PFSK-1 (cell line): ENCODE measurements around the gene CASK.

Experiments
- FOXP2 ChIP-seq: optimal IDR thresholded peaks from 2 replicates; pipeline ENCODE3; 2011; ENCODE audit warnings: borderline replicate concordance, control low read depth, inconsistent platforms; ENCODE audit not compliant: insufficient read depth; ENCODE audit errors: extremely low read length, extremely low read depth
- POLR2AphosphoS5 ChIP-seq: IDR thresholded peaks from 2 replicates; pipeline ENCODE4 v1.6.1; 2012; ENCODE audit warnings: low read depth, mild to moderate bottlenecking, control low read depth, low read length, moderate library complexity
- SIN3A ChIP-seq: IDR thresholded peaks from 2 replicates; pipeline ENCODE4 v1.6.1; 2012; ENCODE audit warnings: mild to moderate bottlenecking, low read length, moderate library complexity, borderline replicate concordance; ENCODE audit not compliant: insufficient read depth
- TAF1 ChIP-seq: IDR thresholded peaks from 2 replicates; pipeline ENCODE4 v1.6.1; 2012; ENCODE audit warnings: low read length, control low read depth, borderline replicate concordance; ENCODE audit not compliant: insufficient read depth
- TF ChIP-seq, protein P1 (sequence below), 2 experiments: IDR thresholded peaks; 2 replicates each; pipeline versions ENCODE4 v1.6.1 to v1.8.0; 2011 to 2012; ENCODE audit warnings: low read depth in 2 of 2, low read length in 2 of 2, control low read depth in 1 of 2, inconsistent platforms in 1 of 2, mild to moderate bottlenecking in 1 of 2, moderate library complexity in 1 of 2; ENCODE audit not compliant: insufficient read depth in 1 of 2

Gene CASK

DNA sequence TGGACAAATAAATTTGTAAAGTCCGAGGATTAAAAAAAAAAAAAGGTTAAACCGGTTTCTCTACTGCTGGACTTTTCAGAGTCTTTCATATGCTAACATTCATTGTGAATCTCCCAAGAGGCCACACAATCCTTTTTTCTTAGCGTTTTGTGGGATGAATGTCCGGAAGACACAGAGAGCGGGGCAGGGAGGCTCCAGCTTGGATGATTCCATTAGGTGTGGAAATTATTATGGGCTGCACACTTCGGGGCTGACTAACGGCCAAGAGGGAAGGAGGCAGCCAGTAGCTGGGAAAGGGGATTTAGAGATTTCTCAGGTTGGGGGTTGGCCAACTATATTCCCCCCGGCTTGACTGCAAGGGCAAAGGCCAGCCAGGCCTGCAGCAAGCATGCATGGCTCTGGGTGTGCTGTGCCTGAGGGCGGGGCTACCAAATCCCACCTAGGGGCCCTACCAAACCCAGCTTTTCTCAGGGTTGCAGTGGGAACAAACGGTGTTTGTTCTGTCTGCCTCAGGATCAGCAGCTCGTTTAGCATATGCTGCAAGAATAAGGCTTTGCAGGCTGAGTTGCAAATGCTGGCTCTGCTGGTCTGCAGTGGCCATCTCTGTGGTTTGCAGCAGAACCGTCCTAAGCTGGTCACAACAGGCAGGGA lies 447.6 kb downstream of the CASK start:
- no peak for TF ChIP-seq TAF1
- TF ChIP-seq, protein P1, sequence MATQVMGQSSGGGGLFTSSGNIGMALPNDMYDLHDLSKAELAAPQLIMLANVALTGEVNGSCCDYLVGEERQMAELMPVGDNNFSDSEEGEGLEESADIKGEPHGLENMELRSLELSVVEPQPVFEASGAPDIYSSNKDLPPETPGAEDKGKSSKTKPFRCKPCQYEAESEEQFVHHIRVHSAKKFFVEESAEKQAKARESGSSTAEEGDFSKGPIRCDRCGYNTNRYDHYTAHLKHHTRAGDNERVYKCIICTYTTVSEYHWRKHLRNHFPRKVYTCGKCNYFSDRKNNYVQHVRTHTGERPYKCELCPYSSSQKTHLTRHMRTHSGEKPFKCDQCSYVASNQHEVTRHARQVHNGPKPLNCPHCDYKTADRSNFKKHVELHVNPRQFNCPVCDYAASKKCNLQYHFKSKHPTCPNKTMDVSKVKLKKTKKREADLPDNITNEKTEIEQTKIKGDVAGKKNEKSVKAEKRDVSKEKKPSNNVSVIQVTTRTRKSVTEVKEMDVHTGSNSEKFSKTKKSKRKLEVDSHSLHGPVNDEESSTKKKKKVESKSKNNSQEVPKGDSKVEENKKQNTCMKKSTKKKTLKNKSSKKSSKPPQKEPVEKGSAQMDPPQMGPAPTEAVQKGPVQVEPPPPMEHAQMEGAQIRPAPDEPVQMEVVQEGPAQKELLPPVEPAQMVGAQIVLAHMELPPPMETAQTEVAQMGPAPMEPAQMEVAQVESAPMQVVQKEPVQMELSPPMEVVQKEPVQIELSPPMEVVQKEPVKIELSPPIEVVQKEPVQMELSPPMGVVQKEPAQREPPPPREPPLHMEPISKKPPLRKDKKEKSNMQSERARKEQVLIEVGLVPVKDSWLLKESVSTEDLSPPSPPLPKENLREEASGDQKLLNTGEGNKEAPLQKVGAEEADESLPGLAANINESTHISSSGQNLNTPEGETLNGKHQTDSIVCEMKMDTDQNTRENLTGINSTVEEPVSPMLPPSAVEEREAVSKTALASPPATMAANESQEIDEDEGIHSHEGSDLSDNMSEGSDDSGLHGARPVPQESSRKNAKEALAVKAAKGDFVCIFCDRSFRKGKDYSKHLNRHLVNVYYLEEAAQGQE (IDR thresholded peaks at IDR 0.05; ENCODE audit: insufficient read depth in 1 of 2, low read depth in 2 of 2, low read length in 2 of 2), result no peak
- no peak for TF ChIP-seq POLR2AphosphoS5
- no peak for TF ChIP-seq FOXP2
- TF ChIP-seq SIN3A, result no peak

DNA sequence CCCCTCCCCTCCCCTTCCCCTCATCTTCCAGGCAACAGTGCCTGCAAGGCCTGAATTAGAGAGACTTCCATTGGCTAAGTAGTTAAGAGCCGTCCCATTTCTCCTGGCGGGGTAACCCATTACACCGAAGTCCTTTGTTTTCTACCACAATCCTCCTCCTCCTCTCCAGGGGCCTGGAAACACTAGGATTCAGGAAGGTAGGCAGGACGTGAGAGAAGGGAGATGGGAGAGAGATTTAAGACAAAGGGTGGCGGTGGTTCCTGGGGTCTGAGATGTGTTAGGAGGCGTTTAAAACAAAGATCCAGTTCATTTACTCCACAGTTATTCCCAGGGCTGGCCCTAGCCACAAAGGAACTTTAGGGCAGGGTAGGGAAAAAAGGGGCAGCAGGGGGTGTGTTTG lies 448.2 kb downstream of the CASK start:
- no peak for TF ChIP-seq POLR2AphosphoS5
- TF ChIP-seq, protein P1 (IDR thresholded peaks at IDR 0.05; ENCODE audit: insufficient read depth in 1 of 2, low read depth in 2 of 2, low read length in 2 of 2), result no peak
- TF ChIP-seq SIN3A, result no peak
- TF ChIP-seq TAF1, result no peak
- no peak for TF ChIP-seq FOXP2

DNA sequence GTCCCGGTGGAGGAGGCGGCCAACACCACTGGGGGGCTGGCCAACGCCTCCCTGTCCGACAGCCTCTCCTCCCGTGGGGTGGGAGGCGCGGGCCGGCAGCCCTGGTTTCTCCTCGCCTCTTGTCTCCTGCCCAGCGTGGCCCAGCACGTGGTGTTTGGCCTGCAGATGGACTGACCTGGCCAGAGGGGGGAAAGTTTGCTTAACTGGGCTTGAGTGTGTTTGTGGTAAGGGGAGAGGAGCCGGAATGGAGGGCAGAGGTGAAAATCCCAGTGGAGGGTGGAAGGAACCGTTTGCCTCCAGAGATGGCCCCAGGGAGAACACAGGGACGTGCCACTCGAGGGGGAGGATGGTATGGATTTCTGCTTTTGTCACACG lies 448.6 kb downstream of the CASK start:
- TF ChIP-seq, protein P1 (IDR thresholded peaks at IDR 0.05; ENCODE audit: insufficient read depth in 1 of 2, low read depth in 2 of 2, low read length in 2 of 2), result no peak
- TF ChIP-seq SIN3A (no peak), TAF1 (no peak), FOXP2 (no peak), POLR2AphosphoS5 (no peak)

DNA sequence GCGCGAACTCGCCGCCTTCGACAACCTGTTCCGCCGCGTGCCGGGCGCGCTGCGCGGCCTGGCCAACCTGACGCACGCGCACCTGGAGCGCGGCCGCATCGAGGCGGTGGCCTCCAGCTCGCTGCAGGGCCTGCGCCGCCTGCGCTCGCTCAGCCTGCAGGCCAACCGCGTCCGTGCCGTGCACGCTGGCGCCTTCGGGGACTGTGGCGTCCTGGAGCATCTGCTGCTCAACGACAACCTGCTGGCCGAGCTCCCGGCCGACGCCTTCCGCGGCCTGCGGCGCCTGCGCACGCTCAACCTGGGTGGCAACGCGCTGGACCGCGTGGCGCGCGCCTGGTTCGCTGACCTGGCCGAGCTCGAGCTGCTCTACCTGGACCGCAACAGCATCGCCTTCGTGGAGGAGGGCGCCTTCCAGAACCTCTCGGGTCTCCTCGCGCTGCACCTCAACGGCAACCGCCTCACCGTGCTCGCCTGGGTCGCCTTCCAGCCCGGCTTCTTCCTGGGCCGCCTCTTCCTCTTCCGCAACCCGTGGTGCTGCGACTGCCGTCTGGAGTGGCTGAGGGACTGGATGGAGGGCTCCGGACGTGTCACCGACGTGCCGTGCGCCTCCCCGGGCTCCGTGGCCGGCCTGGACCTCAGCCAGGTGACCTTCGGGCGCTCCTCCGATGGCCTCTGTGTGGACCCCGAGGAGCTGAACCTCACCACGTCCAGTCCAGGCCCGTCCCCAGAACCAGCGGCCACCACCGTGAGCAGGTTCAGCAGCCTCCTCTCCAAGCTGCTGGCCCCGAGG lies 449.2 kb downstream of the CASK start:
- TF ChIP-seq, protein P1 (IDR thresholded peaks at IDR 0.05; ENCODE audit: insufficient read depth in 1 of 2, low read depth in 2 of 2, low read length in 2 of 2), result no peak
- TF ChIP-seq TAF1 (no peak), POLR2AphosphoS5 (no peak), FOXP2 (no peak), SIN3A (no peak)
